Hypothalamus (tissue), 51 donors: Measurements from ENCODE around the gene SHROOM3.
"Not testable (repeated sequence)": the region's sequence is repeated elsewhere in the genome, so short reads cannot be mapped to it uniquely, and the experiment has no call there.

Source experiments
- DNase-seq, 51 donors: peaks; one replicate each; lab custom pipeline; 2025; lab: John Stamatoyannopoulos, UW

Gene SHROOM3

GRCh38 chr4:76708971-76709771 lies 274.1 kb downstream of the SHROOM3 start:
- DNase-seq, result peak in 1 of 51 donors; percentile 29

DNA sequence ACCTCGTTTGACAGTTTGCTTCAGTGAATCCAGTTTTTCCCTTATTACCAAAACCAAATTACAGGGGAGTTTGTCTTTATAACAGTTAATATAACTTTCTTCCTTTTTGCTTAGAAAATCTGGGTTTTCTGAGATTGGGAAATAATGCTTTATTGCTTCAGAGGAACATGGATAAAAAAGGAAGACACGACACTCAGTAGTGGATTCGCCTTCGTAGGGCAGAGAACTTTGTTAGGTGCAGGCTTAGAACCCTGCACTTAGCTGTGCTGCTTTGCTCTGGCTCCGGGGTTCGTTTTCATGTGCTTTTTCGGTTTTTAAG lies 274.7 kb downstream of the SHROOM3 start:
- no peak for DNase-seq

DNA sequence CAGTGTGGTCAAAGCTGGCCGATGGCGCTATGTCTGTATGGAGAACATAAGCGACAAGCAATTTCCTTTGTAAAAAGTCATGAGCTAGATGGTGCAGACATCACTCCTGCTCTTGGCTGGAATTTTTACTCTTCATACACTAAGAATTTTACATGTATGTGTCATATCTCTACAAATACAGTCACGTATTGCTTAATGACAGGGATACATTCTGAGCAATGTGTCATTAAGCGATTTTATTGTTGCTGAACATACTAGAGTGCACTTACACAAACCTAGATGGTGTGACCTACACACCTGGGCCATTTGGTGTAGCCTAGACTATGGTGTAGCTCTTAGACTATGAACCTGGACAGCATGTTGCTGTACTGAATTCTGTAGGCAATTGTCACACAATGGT lies 277.5 kb downstream of the SHROOM3 start:
- DNase-seq, result no peak

DNA sequence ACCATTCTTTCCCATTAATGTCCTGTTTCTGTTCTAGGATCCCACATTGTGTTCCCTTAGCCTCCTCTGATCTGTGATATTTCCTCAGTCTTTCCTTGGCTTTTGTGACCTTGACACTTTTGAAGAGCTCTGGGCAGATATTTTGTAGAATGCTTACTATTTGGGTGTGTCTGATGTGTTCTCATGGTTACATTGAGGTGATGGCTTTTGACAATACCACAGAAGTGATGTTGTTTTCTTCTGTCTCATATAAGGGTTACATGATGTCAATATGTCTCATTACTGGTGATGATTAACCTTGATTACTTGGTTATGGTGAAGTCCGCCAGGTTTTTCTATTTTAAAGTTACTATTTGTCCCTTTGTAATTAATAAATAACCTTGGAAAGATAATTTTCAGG lies 279.2 kb downstream of the SHROOM3 start:
- DNase-seq, result no peak

GRCh38 chr4:76716020-76716419 lies 281.0 kb downstream of the SHROOM3 start:
- DNase-seq, result no peak

GRCh38 chr4:76716658-76717057 lies 281.6 kb downstream of the SHROOM3 start:
- DNase-seq, result no peak

GRCh38 chr4:76717431-76717830 lies 282.4 kb downstream of the SHROOM3 start:
- no peak for DNase-seq

GRCh38 chr4:76718021-76718420 lies 283.0 kb downstream of the SHROOM3 start:
- no peak for DNase-seq

GRCh38 chr4:76718831-76719230 lies 283.8 kb downstream of the SHROOM3 start:
- DNase-seq, result no peak

- DNase-seq, result no peak
These were observed 285.1 kb downstream of the SHROOM3 start for GRCh38 chr4:76720121-76720520.

DNA sequence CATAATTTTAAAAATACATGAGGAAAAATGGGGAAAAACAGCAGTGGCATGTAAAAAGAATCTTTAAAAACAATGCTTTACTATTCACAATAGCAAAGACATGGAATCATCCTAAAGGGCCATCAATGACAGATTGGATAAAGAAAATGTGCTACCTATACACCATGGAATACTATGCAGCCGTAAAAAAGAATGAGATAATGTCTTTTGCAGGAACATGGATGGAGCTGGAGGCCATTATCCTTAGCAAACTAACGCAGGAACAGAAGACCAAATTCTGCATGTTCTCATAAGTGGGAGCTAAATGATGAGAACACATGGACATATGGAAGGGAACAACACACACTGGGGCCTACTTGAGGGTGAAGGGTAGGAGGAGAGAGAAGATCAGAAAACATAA lies 287.1 kb downstream of the SHROOM3 start:
- not testable (repeated sequence) for DNase-seq

- no peak for DNase-seq
These were observed 287.8 kb downstream of the SHROOM3 start for GRCh38 chr4:76722838-76723237.

- no peak for DNase-seq
These were observed 288.3 kb downstream of the SHROOM3 start for GRCh38 chr4:76723373-76723772.

DNA sequence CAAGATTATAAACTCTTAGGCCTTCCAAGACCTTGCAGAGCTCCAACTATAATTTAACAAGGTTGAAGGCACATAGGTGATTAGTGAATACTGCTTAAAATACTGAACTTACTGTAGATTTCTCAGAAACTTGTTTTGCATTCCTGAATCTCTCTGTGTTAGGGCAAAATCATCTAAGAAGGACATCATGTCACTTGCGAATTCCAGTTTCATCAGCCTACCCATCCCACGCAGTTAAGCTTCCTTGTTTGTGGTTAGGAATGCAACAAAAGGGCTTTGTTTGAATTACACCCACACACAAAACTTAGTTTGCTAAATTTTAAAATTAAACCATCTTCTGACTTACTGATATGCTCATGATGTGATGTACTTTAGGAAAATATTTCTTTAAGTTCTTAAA lies 288.9 kb downstream of the SHROOM3 start:
- DNase-seq, result no peak

- DNase-seq, result no peak
These were observed 290.0 kb downstream of the SHROOM3 start for GRCh38 chr4:76725039-76725438.

- DNase-seq, result no peak
These were observed 291.1 kb downstream of the SHROOM3 start for GRCh38 chr4:76726176-76726575.

DNA sequence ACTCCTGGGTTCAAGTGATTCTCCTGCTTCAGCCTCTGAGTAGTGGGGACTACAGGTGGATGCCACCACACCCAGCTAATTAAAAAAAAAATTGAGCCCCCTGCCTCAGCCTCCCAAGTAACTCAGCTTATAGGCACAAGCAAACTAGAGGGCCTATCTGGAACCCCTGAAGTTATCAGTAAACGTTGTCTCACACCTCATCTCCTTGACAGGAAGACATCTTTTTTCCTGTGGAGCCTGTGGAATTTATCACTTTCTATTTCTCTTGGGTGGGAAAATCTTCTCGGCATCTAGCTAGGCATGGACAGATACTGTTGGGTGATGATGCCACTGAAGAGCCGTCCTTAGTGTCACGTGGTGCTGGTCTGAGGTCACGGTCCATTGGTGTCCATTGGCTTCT lies 291.6 kb downstream of the SHROOM3 start:
- no peak for DNase-seq

DNA sequence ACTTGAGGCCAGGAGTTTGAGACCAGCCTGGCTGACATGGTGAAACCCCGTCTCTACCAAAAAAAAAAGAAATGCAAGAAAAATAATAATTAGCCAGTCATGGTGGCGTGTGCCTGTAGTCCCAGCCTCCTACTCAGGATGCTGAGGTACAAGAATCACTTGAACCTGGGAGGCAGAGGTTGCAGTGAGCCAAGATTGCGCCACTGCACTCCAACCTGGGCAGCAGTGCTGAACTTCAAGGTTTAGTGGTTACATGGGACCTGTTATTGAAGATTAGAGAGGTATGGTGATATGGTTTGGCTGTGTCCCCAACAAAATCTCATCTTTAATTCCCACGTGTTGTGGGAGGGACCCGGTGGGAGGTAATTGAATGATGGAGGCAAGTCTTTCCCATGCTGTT lies 292.9 kb downstream of the SHROOM3 start:
- not testable (repeated sequence) for DNase-seq

- no peak for DNase-seq
These were observed 294.4 kb downstream of the SHROOM3 start for GRCh38 chr4:76729460-76729859.

DNA sequence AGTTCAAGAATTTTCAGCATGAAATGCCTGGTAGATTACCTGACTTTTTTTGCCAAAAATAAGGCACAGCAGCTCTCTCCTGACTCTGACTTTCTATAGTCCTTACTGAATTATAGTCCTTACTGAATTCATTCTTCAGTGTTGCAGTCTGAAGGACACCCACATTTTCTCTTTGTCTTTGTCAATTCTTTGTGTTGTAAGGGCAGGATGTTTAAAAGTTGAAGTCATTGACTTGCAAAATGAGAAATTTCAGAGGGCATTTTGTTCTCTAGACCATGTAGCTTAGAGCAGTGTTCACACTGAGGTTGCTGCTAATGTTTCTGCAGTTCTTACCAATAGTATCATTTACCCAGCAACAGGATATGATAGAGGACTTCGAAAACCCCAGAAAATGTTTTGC lies 295.0 kb downstream of the SHROOM3 start:
- no peak for DNase-seq

- no peak for DNase-seq
These were observed 297.2 kb downstream of the SHROOM3 start for GRCh38 chr4:76732246-76732645.

DNA sequence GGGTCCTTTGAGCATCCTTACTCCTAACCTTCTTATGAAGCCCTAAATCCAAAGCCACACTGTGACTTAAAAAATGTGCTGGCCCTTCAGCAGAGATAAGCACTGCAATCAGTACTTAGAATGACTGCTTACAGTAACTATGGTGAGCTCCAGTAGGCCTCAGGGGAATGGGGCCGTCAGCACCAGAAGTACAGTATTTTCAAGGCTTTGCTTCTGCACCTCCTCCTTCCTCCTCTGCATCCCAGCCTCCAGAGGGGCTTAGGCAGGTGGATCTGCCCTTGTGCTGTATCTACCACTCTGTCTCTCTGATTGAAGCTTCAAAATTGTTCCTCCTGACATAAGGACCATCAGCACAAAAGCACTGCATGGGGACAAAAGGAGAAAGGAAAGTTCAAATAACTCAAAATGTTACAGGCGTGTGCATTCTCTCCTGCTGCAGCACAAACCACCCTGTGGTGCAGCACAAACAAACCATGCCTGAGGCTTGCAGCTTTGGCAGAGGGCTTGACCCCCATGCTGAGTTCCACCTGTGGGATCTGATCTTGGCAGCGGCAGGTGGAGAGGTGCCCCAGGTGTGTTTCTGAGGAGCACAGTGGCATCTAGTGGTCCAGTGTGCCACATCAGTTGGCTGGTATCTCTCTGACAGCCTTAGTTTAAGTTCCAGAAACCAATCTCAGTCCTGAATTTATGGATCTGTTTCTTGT lies 298.2 kb downstream of the SHROOM3 start:
- no peak for DNase-seq
